HEK293 (cell line): ENCODE measurements around the gene ABR.

Experiments used
- ATF2 ChIP-seq: fragments of 450-650 bp; formaldehyde crosslinking; IDR thresholded peaks from 2 replicates; pipeline ENCODE4 v1.5.1; 2016; ENCODE audit warnings: missing biosample characterization, missing genetic modification characterization, low read depth
- BCL11B ChIP-seq: fragments of 450-650 bp; formaldehyde crosslinking; IDR thresholded peaks from 2 replicates; pipeline ENCODE4 v1.5.1; 2016; ENCODE audit warnings: low read depth, missing biosample characterization, missing genetic modification characterization
- KLF1 ChIP-seq: fragments of 450-650 bp; formaldehyde crosslinking; IDR thresholded peaks from 2 replicates; pipeline ENCODE4 v1.5.1; 2016; ENCODE audit warnings: missing biosample characterization, missing genetic modification characterization
- PBX3 ChIP-seq: sonication (generic); formaldehyde crosslinking; IDR thresholded peaks from 2 replicates; pipeline ENCODE4 v1.8.1; 2022; ENCODE audit warnings: mild to moderate bottlenecking, moderate library complexity, missing genetic modification reagents
- PRDM6 ChIP-seq: fragments of 450-650 bp; formaldehyde crosslinking; IDR thresholded peaks from 2 replicates; pipeline ENCODE4 v1.5.1; 2017; ENCODE audit warnings: missing biosample characterization, missing genetic modification characterization
- REST ChIP-seq: fragments of 450-650 bp; formaldehyde crosslinking; IDR thresholded peaks from 2 replicates; pipeline ENCODE4 v1.5.1; 2016; ENCODE audit warnings: missing biosample characterization, missing genetic modification characterization
- SP7 ChIP-seq: fragments of 450-650 bp; formaldehyde crosslinking; IDR thresholded peaks from 2 replicates; pipeline ENCODE4 v1.5.1; 2016; ENCODE audit warnings: missing biosample characterization, missing genetic modification characterization
- TCF7L2 ChIP-seq: IDR thresholded peaks from 2 replicates; pipeline ENCODE4 v1.6.1; 2011; ENCODE audit warnings: low read depth, mild to moderate bottlenecking, inconsistent platforms, low read length, moderate library complexity, borderline replicate concordance
- ZBTB17 ChIP-seq: fragments of 450-650 bp; formaldehyde crosslinking; IDR thresholded peaks from 2 replicates; pipeline ENCODE4 v1.5.1; 2016; ENCODE audit warnings: missing biosample characterization, missing genetic modification characterization
- ZBTB20 ChIP-seq: fragments of 450-650 bp; formaldehyde crosslinking; IDR thresholded peaks from 2 replicates; pipeline ENCODE4 v1.5.1; 2016; ENCODE audit warnings: missing biosample characterization, missing genetic modification characterization
- ZBTB8A ChIP-seq: fragments of 450-650 bp; formaldehyde crosslinking; IDR thresholded peaks from 2 replicates; pipeline ENCODE4 v1.5.1; 2016; ENCODE audit warnings: missing biosample characterization, missing genetic modification characterization
- ZEB2 ChIP-seq: fragments of 450-650 bp; formaldehyde crosslinking; IDR thresholded peaks from 2 replicates; pipeline ENCODE4 v1.5.1; 2016; ENCODE audit warnings: missing biosample characterization, missing genetic modification characterization
- ZNF132 ChIP-seq: fragments of 450-650 bp; formaldehyde crosslinking; IDR thresholded peaks from 2 replicates; pipeline ENCODE4 v1.5.1; 2017; ENCODE audit warnings: missing biosample characterization, missing genetic modification characterization, borderline replicate concordance
- ZNF174 ChIP-seq: fragments of 450-650 bp; formaldehyde crosslinking; IDR thresholded peaks from 2 replicates; pipeline ENCODE4 v1.5.0; 2017; ENCODE audit warnings: missing biosample characterization, mild to moderate bottlenecking, missing genetic modification characterization
- ZNF184 ChIP-seq: fragments of 450-650 bp; IDR thresholded peaks from 2 replicates; pipeline ENCODE4 v1.5.1; 2018; ENCODE audit warnings: missing biosample characterization, mild to moderate bottlenecking, missing genetic modification characterization
- ZNF19 ChIP-seq: fragments of 450-650 bp; formaldehyde crosslinking; IDR thresholded peaks from 2 replicates; pipeline ENCODE4; 2016; ENCODE audit warnings: missing biosample characterization, missing genetic modification characterization, low read depth
- ZNF211 ChIP-seq: fragments of 450-650 bp; formaldehyde crosslinking; IDR thresholded peaks from 2 replicates; pipeline ENCODE4 v1.5.1; 2016; ENCODE audit warnings: low read depth, missing biosample characterization, missing genetic modification characterization
- ZNF274 ChIP-seq, 2 experiments: fragments of 200-500 bp in 1 of 2; fragments of 450-650 bp in 1 of 2; sonication (Bioruptor generic) in 1 of 2; formaldehyde crosslinking in 1 of 2; IDR thresholded peaks; 2 replicates each; pipeline versions ENCODE4 v1.5.1 to v1.6.1; 2014 to 2016; ENCODE audit warnings: borderline replicate concordance in 1 of 2, inconsistent platforms in 1 of 2, low read length in 1 of 2, missing biosample characterization in 1 of 2, missing genetic modification characterization in 1 of 2
- ZNF292 ChIP-seq: fragments of 450-650 bp; formaldehyde crosslinking; IDR thresholded peaks from 2 replicates; pipeline ENCODE4 v1.5.1; 2016; ENCODE audit warnings: low read depth, missing biosample characterization, missing genetic modification characterization, borderline replicate concordance
- ZNF341 ChIP-seq: fragments of 450-650 bp; formaldehyde crosslinking; IDR thresholded peaks from 2 replicates; pipeline ENCODE4; 2016; ENCODE audit warnings: low read depth, missing biosample characterization, missing genetic modification characterization
- ZNF561 ChIP-seq: fragments of 450-650 bp; IDR thresholded peaks from 2 replicates; pipeline ENCODE4 v1.5.1; 2018; ENCODE audit warnings: missing biosample characterization, missing genetic modification characterization, borderline replicate concordance
- ZNF585B ChIP-seq: fragments of 450-650 bp; formaldehyde crosslinking; IDR thresholded peaks from 2 replicates; pipeline ENCODE4 v1.5.1; 2016; ENCODE audit warnings: missing biosample characterization, missing genetic modification characterization
- ZNF645 ChIP-seq: fragments of 450-650 bp; formaldehyde crosslinking; IDR thresholded peaks from 2 replicates; pipeline ENCODE4; 2016; ENCODE audit warnings: missing biosample characterization, missing genetic modification characterization
- ZNF660 ChIP-seq: fragments of 450-650 bp; IDR thresholded peaks from 2 replicates; pipeline ENCODE4 v1.5.1; 2018; ENCODE audit warnings: missing biosample characterization, mild to moderate bottlenecking, missing genetic modification characterization
- ZNF670 ChIP-seq: fragments of 450-650 bp; formaldehyde crosslinking; IDR thresholded peaks from 2 replicates; pipeline ENCODE4 v1.5.1; 2016; ENCODE audit warnings: missing biosample characterization, missing genetic modification characterization, low read depth
- ZNF707 ChIP-seq: fragments of 450-650 bp; formaldehyde crosslinking; IDR thresholded peaks from 2 replicates; pipeline ENCODE4 v1.5.1; 2016; ENCODE audit warnings: missing biosample characterization, missing genetic modification characterization
- ZNF791 ChIP-seq: fragments of 450-650 bp; formaldehyde crosslinking; IDR thresholded peaks from 2 replicates; pipeline ENCODE4 v1.5.1; 2016; ENCODE audit warnings: missing biosample characterization, missing genetic modification characterization
- ZSCAN4 ChIP-seq: fragments of 450-650 bp; formaldehyde crosslinking; IDR thresholded peaks from 2 replicates; pipeline ENCODE4 v1.5.1; 2017; ENCODE audit warnings: missing biosample characterization, missing genetic modification characterization

ABR gene

GRCh38 chr17:1227917-1228780 lies 48.4 kb upstream of the ABR start (continued):
- TF ChIP-seq ATF2 (tag by site-specific recombination) (no peak), ZNF132 (tag by site-specific recombination) (no peak), ZBTB20 (tag by site-specific recombination) (peak; percentile 45; the same call in 1 of the 2 replicates), ZEB2 (tag by site-specific recombination) (peak; percentile 49; the same call in 1 of the 2 replicates), ZNF211 (no peak), ZNF174 (no peak), PRDM6 (tag by site-specific recombination) (no peak), ZNF585B (no peak), ZNF184 (tag by site-specific recombination) (no peak), PBX3 (CRISPR knock-in tag) (no peak), ZNF791 (tag by site-specific recombination) (no peak), ZBTB17 (tag by site-specific recombination) (peak; percentile 87), ZNF19 (no peak), TCF7L2 (no peak), ZNF561 (tag by site-specific recombination) (no peak), ZBTB8A (tag by site-specific recombination) (peak; percentile 47; the same call in 1 of the 2 replicates), REST (tag by site-specific recombination) (no peak), SP7 (tag by site-specific recombination) (peak; percentile 39; the same call in 1 of the 2 replicates), ZNF707 (tag by site-specific recombination) (no peak), BCL11B (tag by site-specific recombination) (no peak), ZNF645 (tag by site-specific recombination) (no peak), ZNF274 (IDR thresholded peaks at IDR 0.05; ENCODE audit: low read length) (no peak), ZNF274 (tag by site-specific recombination; IDR thresholded peaks at IDR 0.05; ENCODE audit: borderline replicate concordance) (no peak), ZSCAN4 (tag by site-specific recombination) (no peak), ZNF341 (tag by site-specific recombination) (peak; percentile 85), ZNF292 (tag by site-specific recombination) (no peak), KLF1 (tag by site-specific recombination) (no peak), ZNF660 (tag by site-specific recombination) (no peak), ZNF670 (tag by site-specific recombination) (no peak)
